Caco-2 (cell line): ENCODE data around the gene CREB3L2. TPM values are rescaled to one million over a fixed set of nuclear protein-coding genes. Genes with fewer than 3 reads are reported as not detected.

Source experiments
- BruUV-seq: library from RNA; stranded (reverse); fragments of 400-500 nt; replicated peaks from 2 replicates; lab custom pipeline; 2021; lab: Mats Ljungman, UMichigan
- CTCF ChIA-PET: fragments of 300-600 bp; sonication (Branson Sonifier 250); formaldehyde crosslinking; loops from one replicate; lab custom pipeline; 2022; ENCODE audit warnings: antibody characterized with exemption; lab: Charles Lee
- POLR2A ChIA-PET: fragments of 300-600 bp; sonication (Branson Sonifier 250); formaldehyde crosslinking; loops from one replicate; lab custom pipeline; 2022; ENCODE audit warnings: antibody characterized with exemption; lab: Charles Lee
- DNase-seq, 2 experiments: peaks; one replicate each; pipeline versions ENCODE4 v3.0.0 to v3.0.0-alpha.2; 2020 to 2022
- H3K27me3 ChIP-seq: replicated peaks from 2 replicates; pipeline ENCODE4 v1.6.0; 2011; ENCODE audit warnings: low read length; ENCODE audit not compliant: control insufficient read depth, insufficient read depth
- H3K36me3 ChIP-seq: 2 replicates; pipeline ENCODE4 v1.5.1; 2011; ENCODE audit warnings: low read length; ENCODE audit not compliant: control insufficient read depth, insufficient read depth
- H3K4me1 ChIP-seq: fragments of 250-450 bp; sonication (Bioruptor Pico); 2 replicates; pipeline ENCODE4 v1.5.1; 2020; ENCODE audit warnings: mild to moderate bottlenecking
- H3K4me3 ChIP-seq: 2 replicates; pipeline ENCODE4 v1.5.1; 2011; ENCODE audit warnings: low read depth, mild to moderate bottlenecking, control low read depth, low read length
- H3K9me3 ChIP-seq: fragments of 250-450 bp; sonication (Bioruptor Pico); 2 replicates; pipeline ENCODE4 v1.5.1; 2020; ENCODE audit warnings: mild to moderate bottlenecking, moderate library complexity
- H3K27ac Mint-ChIP-seq: one replicate; pipeline ENCODE4 v1.8.0; 2022; ENCODE audit warnings: mixed read lengths; ENCODE audit not compliant: unreplicated experiment
- H3K27me3 Mint-ChIP-seq: one replicate; pipeline ENCODE4 v1.8.0; 2022; ENCODE audit warnings: mixed read lengths; ENCODE audit not compliant: insufficient read depth, unreplicated experiment
- H3K36me3 Mint-ChIP-seq: one replicate; pipeline ENCODE4 v1.8.0; 2022; ENCODE audit warnings: mild to moderate bottlenecking, mixed read lengths; ENCODE audit not compliant: insufficient read depth, unreplicated experiment
- H3K4me1 Mint-ChIP-seq: one replicate; pipeline ENCODE4 v1.8.0; 2022; ENCODE audit warnings: low read depth, mixed read lengths; ENCODE audit not compliant: unreplicated experiment
- H3K4me3 Mint-ChIP-seq: one replicate; pipeline ENCODE4 v1.8.0; 2022; ENCODE audit warnings: mild to moderate bottlenecking, moderate library complexity, mixed read lengths; ENCODE audit not compliant: unreplicated experiment
- H3K9me3 Mint-ChIP-seq: one replicate; pipeline ENCODE4 v1.8.0; 2022; ENCODE audit warnings: mixed read lengths; ENCODE audit not compliant: unreplicated experiment
- intact Hi-C: fragments of 100-400 bp; cut with micrococcal nuclease; formaldehyde crosslinking; loops from one replicate; pipeline ENCODE4 v1.10.0; 2022; ENCODE audit not compliant: unreplicated experiment
- total RNA-seq: library from RNA; stranded (reverse); gene quantifications from 2 replicates; pipeline ENCODE4 v1.2.3, GENCODE V29; 2022
- TF ChIP-seq, protein P1 (sequence below), 2 experiments: fragments of 200-600 bp in 1 of 2; IDR thresholded peaks; 1 replicate in 1 of 2; 2 replicates in 1 of 2; pipeline versions ENCODE4 v1.5.1 to v1.8.0; 2011 to 2022; ENCODE audit warnings: antibody characterized with exemption in 1 of 2, control low read depth in 1 of 2, inconsistent platforms in 1 of 2, low read depth in 1 of 2, low read length in 1 of 2, mild to moderate bottlenecking in 1 of 2, moderate library complexity in 1 of 2; ENCODE audit not compliant: insufficient read depth in 1 of 2, severe bottlenecking in 1 of 2, unreplicated experiment in 1 of 2

Gene CREB3L2
- total RNA-seq, 1 experiment from 2014 or later: 123 TPM

DNA sequence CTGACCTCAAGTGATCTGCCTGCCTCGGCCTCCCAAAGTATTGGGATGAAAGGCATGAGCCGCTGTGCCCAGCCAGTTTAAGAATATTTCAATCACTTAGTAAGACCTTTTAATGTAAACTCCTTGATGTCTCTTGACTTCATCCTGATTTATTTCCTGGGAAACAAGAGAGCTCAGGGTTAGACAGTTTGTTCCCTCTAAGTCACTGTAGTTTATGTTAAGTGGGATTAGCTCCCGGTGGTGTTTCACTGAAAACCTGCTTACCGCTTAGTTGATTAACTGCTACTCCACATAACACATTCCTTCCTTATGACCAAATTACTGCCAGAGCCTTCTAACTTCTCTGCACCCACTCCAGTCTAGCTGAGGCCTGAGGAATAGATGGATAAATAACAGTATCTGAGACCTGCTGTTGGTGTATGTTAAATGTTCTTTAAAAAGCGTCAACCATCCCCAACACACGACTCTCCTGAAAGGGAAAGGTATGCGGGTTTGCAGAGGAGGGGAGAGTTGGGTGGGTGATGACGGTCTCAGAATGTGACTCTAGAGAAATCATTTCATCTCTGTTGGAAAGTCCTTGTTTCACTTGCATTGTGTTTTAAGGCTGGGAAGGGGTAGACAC is 48.7 kb downstream of the CREB3L2 start:
- no peaks in the 10 kb centered on the region for H3K27me3 Mint-ChIP-seq

GRCh38 chr7:137952426-137952805 is 49.5 kb downstream of the CREB3L2 start:
- Mint-ChIP-seq H3K4me1 (peaks cover 81% of the 10 kb centered on the region), H3K9me3 (no peaks in the 10 kb centered on the region), H3K4me3 (peak overlapping the region; percentile 30), H3K27me3 (no peaks in the 10 kb centered on the region), H3K36me3 (peaks cover 49% of the 10 kb centered on the region), H3K27ac (peak overlapping the region; percentile 85)
- Histone ChIP-seq H3K4me3 (no peak overlapping the region), H3K9me3 (no peaks in the 10 kb centered on the region), H3K4me1 (peaks cover 92% of the 10 kb centered on the region), H3K27me3 (no peaks in the 10 kb centered on the region), H3K36me3 (peaks cover 1% of the 10 kb centered on the region; the same call in 1 of the 2 replicates)
- no peak for DNase-seq
- POLR2A ChIA-PET: no interaction called here
- intact Hi-C loops: loop anchor here (5.0 kb wide), 2 partner anchors 35 to 445 kb away; no protein-coding TSS in a partner anchor
- no TSS peak for BruUV-seq
- TF ChIP-seq, protein P1, sequence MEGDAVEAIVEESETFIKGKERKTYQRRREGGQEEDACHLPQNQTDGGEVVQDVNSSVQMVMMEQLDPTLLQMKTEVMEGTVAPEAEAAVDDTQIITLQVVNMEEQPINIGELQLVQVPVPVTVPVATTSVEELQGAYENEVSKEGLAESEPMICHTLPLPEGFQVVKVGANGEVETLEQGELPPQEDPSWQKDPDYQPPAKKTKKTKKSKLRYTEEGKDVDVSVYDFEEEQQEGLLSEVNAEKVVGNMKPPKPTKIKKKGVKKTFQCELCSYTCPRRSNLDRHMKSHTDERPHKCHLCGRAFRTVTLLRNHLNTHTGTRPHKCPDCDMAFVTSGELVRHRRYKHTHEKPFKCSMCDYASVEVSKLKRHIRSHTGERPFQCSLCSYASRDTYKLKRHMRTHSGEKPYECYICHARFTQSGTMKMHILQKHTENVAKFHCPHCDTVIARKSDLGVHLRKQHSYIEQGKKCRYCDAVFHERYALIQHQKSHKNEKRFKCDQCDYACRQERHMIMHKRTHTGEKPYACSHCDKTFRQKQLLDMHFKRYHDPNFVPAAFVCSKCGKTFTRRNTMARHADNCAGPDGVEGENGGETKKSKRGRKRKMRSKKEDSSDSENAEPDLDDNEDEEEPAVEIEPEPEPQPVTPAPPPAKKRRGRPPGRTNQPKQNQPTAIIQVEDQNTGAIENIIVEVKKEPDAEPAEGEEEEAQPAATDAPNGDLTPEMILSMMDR (IDR thresholded peaks at IDR 0.05; ENCODE audit: insufficient read depth in 1 of 2, low read depth in 1 of 2, low read length in 1 of 2, severe bottlenecking in 1 of 2, unreplicated experiment in 1 of 2): no peak
- CTCF ChIA-PET: no interaction called here

More for the DNA sequence above, 48.7 kb downstream of the CREB3L2 start:
- TSS peak; percentile 18 for BruUV-seq
- POLR2A ChIA-PET: interaction anchor here (1.0 to 2.4 kb wide), 5 partner anchors 10 to 49 kb away, joined by 3 to 9 read pairs (median 6); partner anchors contain the start of gene CREB3L2
- DNase-seq: no peak
- peaks cover 44% of the 10 kb centered on the region for H3K36me3 Mint-ChIP-seq
- H3K4me3 Mint-ChIP-seq: peak overlapping the region; percentile 56
- no peak overlapping the region for H3K4me3 ChIP-seq
- no peaks in the 10 kb centered on the region for H3K27me3 ChIP-seq
- intact Hi-C loops: loop anchor here (5.0 kb wide), 2 partner anchors 36 to 444 kb away; no protein-coding TSS in a partner anchor
- H3K27ac Mint-ChIP-seq: peak overlapping the region; percentile 85
- H3K36me3 ChIP-seq: 0 out of 2 replicates have a peak, but pooled peaks cover 1% of the 10 kb centered on the region
- no peaks in the 10 kb centered on the region for H3K9me3 ChIP-seq
- CTCF ChIA-PET: interaction anchor here (1.0 to 1.6 kb wide), 2 partner anchors 39 to 49 kb away, joined by 5 to 7 read pairs; partner anchors contain the start of gene CREB3L2
- H3K4me1 Mint-ChIP-seq: peaks cover 78% of the 10 kb centered on the region
- peaks cover 97% of the 10 kb centered on the region for H3K4me1 ChIP-seq
- TF ChIP-seq, protein P1 (IDR thresholded peaks at IDR 0.05; ENCODE audit: insufficient read depth in 1 of 2, low read depth in 1 of 2, low read length in 1 of 2, severe bottlenecking in 1 of 2, unreplicated experiment in 1 of 2): no peak
- H3K9me3 Mint-ChIP-seq: no peaks in the 10 kb centered on the region

DNA sequence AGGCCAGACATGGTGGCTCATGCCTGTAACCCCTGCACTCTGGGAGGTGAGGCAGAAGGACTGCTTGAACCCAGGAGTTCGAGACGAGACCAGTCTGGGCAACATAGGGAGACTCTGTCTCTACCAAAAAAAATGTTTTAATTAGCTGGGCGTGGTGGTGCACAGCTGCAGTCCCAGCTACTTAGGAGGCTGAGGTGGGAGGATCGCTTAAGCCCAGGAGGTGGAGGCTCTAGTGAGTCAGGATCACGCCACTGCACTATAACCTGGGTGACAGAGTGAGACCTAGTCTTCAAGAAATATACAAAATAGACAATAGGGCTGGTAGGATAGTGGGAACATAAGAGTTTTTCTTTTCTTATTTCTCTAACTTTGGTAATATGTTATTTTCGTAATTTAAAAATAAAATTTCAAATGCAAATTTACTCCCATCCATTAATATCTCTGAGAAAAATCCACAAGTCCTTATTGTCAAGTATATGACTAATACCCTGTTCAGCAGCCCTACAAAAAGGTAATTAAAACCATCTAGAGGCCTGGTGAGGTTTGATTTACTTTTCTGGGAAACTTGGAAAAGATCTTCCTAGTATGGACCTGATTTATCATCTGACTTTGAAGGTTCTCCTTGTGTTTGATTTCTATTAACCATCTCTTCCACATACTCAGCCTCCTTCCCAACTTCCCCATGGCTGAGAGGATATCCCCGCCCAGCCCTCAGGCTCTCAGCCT is 50.0 kb downstream of the CREB3L2 start:
- Histone ChIP-seq H3K27me3 (no peaks in the 10 kb centered on the region), H3K9me3 (no peaks in the 10 kb centered on the region), H3K4me3 (no peak overlapping the region), H3K4me1 (peaks cover 86% of the 10 kb centered on the region), H3K36me3 (peaks cover 1% of the 10 kb centered on the region; the same call in 1 of the 2 replicates)
- peaks cover 75% of the 10 kb centered on the region for H3K4me1 Mint-ChIP-seq
- H3K4me3 Mint-ChIP-seq: peak overlapping the region; percentile 30
- no TSS peak for BruUV-seq
- intact Hi-C loops: loop anchor here (5.0 kb wide), 2 partner anchors 35 to 445 kb away; no protein-coding TSS in a partner anchor
- H3K9me3 Mint-ChIP-seq: no peaks in the 10 kb centered on the region
- H3K36me3 Mint-ChIP-seq: peaks cover 43% of the 10 kb centered on the region
- POLR2A ChIA-PET: no interaction called here
- peak overlapping the region; percentile 85 for H3K27ac Mint-ChIP-seq
- CTCF ChIA-PET: no interaction called here
- TF ChIP-seq, protein P1 (IDR thresholded peaks at IDR 0.05; ENCODE audit: insufficient read depth in 1 of 2, low read depth in 1 of 2, low read length in 1 of 2, severe bottlenecking in 1 of 2, unreplicated experiment in 1 of 2): no peak
- H3K27me3 Mint-ChIP-seq: no peaks in the 10 kb centered on the region
- no peak for DNase-seq
